NCI-H460 (cell line): ENCODE data around the gene RASL12. TPM values are rescaled to one million over a fixed set of nuclear protein-coding genes. Genes with fewer than 3 reads are reported as not detected.
"Not testable (repeated sequence)": the region's sequence is repeated elsewhere in the genome, so short reads cannot be mapped to it uniquely, and the experiment has no call there.

Experiments
- DNase-seq: peaks from one replicate; pipeline ENCODE4 v3.0.0-alpha.2; 2016; ENCODE audit warnings: low read depth; ENCODE audit errors: extremely low read depth
- polyA plus RNA-seq: library from polyadenylated mRNA; depleted of rRNA; stranded (reverse); fragments of >200 nt; gene quantifications from 2 replicates; pipeline ENCODE4 v1.2.3, GENCODE V29; 2014; cell fraction: nucleus; rRNA removed
- total RNA-seq: library from RNA; depleted of rRNA; stranded (reverse); fragments of >200 nt; shearing (Covaris generic); gene quantifications from 2 replicates; pipeline ENCODE4 v1.2.3, GENCODE V29; 2014; rRNA removed

RASL12 gene
- total RNA-seq: 0.07 TPM in 1 of 2 replicates, not detected in the other
- 0.10 TPM in 1 of 2 replicates, not detected in the other for polyA plus RNA-seq

GRCh38 chr15:65067645-65068402, at the start of gene RASL12:
Gene RASL12 (minus strand): TSS chr15:65067991. CDS start chr15:65067835, 156 bp downstream.
- DNase-seq: no peak

- DNase-seq: no peak
Measured at GRCh38 chr15:65115542-65115941, 47.8 kb upstream of the RASL12 start.

DNA sequence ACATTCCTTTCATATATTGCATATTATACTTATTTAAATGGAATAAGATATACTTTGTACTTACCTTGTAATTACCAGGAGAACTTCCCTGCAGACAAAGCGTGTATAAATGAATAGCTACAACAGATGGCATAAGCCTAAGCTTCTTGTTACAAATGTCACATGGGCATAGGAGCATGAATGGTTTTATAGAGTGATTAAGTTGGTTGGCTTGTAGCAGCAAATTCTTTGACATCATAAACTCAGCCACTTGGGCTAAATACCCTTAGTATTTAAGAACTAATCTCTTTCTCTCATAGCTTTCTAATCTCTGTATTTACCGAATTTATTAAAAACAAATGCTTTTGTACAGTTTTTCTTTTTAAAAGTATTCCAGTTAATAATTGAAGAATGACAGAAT, 47.3 kb upstream of the RASL12 start, which contains the start of gene UBAP1L:
TSS of gene UBAP1L (minus strand) at position 115 of the 400 bp plus-strand sequence. CDS start 8,985 bp downstream, outside the sequence.
- DNase-seq: no peak

- DNase-seq: no peak
Measured at GRCh38 chr15:65110676-65111292, 43.0 kb upstream of the RASL12 start.

- DNase-seq: no peak
Measured at GRCh38 chr15:65106011-65106590, 38.3 kb upstream of the RASL12 start.

- DNase-seq: no peak
Measured at GRCh38 chr15:65105038-65105437, 37.2 kb upstream of the RASL12 start.

GRCh38 chr15:65102912-65103311, 35.1 kb upstream of the RASL12 start:
- no peak for DNase-seq

- no peak for DNase-seq
Measured at GRCh38 chr15:65101891-65102708, 34.3 kb upstream of the RASL12 start.

- peak; percentile 41 for DNase-seq
Measured at GRCh38 chr15:65101411-65101890, 33.7 kb upstream of the RASL12 start.

GRCh38 chr15:65100442-65100841, 32.7 kb upstream of the RASL12 start:
- no peak for DNase-seq

DNA sequence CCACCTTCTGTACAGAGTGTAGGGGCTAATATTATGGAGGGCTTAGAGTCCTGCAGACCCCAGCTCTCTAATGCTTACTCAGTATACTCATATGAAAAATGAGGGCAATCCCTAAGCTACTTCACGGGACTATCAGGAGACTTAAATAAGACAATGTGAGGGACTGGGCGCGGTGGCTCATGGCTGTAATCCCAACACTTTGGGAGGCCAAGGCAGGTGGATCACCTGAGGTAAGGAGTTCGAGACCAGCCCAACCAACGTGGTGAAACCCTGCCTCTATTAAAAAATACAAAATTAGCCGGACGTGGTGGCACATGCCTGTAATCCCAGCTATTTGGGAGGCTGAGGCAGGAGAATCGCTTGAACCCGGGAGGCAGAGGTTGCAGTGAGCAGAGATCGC, 32.0 kb upstream of the RASL12 start:
- DNase-seq: not testable (repeated sequence)

DNA sequence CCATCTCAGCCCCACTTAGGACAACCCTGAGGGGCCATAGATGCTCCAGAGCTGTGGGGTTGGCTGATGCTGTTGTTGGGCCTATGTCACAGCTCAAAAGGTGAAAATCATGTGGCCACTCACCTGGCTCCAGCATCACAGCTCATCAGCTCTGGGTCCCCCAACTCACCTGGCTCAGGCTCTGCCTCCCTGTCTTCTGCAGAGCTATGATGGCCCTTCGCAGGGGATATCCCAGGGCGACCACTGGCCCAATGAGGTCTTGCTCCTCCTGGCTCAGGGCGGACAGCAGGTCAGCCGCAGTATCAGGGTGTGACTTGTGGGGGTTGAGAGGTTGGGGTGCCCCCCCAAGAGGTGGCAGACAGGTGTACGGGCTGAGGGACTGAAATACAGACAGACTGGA, 31.5 kb upstream of the RASL12 start:
- no peak for DNase-seq

DNA sequence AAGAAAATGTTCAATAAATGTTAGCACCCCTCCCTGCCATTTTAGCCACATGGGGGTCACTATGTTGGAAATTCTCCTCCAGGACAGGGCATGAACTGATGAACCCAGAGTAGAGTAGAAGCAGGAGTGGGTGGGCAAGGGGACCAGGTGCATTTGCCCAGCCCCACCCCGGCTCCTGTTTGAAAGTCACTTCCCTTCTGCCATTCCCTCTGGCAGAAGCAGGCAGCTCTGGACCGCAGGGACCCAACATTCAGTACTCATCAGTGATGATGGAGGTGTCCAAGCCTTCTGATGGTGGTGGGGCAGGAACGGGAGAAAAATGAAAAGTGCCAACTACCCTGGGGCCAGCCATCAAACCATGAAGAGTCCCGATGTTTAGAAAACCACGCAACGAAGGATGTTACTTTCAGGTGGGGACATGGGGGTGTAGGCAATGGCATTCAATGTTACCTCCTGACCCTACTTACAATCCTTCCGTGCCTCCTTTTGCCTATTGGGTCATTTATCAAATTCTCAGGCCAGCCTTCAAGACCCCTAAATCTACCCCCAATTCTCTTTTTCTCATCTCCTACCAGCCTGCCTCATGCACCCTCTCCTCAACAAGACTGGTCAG, 30.0 kb upstream of the RASL12 start:
- no peak for DNase-seq

DNA sequence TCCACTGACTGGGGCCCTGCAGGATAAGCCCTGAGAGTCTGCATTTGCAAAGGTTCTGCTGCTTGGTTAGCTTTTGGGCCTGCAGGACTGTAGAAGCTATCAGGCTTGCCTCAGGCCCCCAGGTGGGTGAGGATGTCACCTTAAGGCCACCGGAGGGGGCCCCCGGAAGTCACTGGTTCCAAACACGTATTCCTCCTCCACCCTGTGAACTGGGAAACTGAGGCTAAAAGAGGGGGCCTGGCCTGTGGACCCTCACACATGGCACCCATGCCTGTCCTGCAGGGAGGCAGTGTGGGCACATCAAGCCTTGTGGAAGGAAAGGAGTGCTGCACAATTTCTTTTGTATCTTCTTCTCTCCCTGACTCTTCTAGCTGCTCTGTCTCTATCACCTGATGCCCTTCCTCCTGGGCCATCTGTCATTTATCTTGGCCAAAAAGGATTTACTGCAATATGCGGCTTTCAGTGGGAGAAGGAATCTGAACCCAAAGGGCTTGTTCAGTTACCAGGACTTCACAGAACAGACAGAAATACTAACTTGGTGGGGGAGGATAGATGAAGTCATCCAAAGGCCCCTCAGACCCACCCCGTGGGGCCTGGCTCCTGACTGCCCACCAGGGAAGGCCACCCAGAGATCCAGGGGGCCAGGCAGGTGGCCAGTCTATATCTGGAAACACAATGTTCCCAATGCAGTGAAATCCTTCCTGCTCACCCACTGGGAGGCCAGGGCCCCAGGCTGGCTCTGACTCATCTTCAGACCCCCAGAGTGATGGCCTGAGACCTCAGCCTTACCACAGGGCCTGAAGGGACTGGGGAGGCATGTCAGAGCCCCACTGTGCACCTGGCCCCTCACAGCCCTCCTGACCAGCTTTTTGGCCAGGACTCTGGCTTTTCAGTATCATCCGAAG, 28.9 kb upstream of the RASL12 start:
- no peak for DNase-seq

GRCh38 chr15:65095747-65096104, 27.9 kb upstream of the RASL12 start:
- DNase-seq: no peak

DNA sequence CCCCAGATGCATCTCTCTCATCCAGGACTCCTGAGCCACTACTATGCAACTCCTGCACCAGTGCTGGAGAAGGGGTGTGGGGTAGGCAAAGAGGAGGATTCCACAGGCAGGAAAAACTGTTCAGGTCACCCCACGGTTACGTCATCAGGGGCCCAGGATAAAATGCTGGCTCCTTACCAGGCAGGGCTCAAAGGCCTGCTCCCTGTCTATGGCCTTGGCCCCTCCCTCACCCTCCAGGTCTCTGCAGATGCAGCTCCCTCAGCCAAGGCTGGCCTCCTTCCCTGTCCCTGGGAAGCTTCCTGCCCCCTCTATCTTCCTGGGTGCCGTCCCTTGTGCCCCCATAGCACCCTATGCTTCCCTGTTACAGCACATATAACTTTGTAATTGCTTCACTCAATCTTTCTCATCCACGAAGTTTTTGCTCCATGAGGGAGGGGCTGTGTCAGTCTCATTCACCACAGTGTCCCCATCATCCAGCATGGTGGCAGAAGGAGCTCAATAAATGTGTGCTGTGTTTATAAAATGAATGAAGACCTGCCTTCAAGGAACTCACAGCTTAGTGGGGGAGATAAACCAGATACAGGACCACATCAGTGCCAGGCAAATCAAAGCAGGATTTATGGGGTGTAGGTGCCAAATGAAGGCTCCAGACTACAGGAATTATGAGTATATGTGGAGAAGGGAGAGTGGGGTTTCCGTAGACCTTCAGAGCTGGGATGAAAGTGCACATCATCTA, 27.4 kb upstream of the RASL12 start:
- no peak for DNase-seq

DNA sequence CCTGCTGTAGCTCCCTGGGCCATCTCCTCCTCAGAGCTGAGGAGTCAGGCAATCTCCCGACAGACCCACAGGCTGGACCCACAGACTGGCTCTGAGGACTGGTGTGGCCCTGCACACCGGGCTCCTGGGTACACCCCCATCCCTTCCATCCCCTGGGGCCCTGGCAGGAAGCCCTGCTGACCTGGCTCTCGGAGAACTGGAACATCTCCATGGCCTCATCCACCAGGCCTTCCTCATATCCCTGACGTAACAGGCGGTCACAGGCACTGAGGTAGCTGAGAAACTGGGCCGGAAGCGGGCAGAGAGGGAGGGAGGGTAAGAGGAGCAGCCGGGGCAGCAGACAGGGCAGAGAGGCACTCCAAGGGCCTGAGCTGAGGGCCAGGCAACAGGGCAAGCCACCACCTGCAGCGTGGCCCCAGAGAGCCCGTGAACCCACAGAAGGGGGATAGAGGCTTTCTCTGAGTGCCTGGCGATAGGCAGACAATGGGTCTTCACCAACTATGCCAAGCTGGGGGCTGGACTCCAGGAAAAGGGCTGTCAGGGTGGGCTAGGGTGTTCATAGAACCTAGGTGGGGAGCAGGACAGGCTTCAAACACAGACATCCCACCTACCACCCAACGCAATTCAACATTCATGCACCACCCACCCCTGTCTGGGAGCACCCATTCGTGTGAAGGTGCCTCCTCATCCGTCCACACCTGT, 26.7 kb upstream of the RASL12 start:
- DNase-seq: no peak

DNA sequence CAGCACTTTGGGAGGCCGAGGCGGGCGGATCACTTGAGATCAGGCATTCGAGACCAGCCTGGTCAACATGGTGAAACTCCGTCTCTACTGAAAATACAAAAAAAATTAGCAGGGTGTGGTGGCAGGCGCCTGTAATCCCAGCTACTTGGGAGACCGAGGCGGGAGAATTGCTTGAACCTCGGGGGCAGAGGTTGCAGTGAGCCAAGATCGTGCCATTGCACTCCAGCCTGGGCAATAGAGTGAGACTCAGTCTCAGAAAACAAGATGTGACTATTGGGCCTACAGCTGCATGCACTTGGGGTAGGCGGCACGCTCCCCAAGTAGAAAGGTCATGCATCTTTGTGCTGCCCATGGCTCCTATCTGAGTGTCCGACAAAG, 26.0 kb upstream of the RASL12 start:
- DNase-seq: not testable (repeated sequence)
